NCI-H2196 treated with DMSO at 0.1 percent for 48 hours (cell line): ENCODE data around the gene GATD1.
"Not testable (repeated sequence)": the region's sequence is repeated elsewhere in the genome, so short reads cannot be mapped to it uniquely, and the experiment has no call there.

Experiments
- DNase-seq: peaks from one replicate; lab custom pipeline; 2025; ENCODE audit not compliant: unreplicated experiment; lab: John Stamatoyannopoulos, UW

Gene GATD1

DNA sequence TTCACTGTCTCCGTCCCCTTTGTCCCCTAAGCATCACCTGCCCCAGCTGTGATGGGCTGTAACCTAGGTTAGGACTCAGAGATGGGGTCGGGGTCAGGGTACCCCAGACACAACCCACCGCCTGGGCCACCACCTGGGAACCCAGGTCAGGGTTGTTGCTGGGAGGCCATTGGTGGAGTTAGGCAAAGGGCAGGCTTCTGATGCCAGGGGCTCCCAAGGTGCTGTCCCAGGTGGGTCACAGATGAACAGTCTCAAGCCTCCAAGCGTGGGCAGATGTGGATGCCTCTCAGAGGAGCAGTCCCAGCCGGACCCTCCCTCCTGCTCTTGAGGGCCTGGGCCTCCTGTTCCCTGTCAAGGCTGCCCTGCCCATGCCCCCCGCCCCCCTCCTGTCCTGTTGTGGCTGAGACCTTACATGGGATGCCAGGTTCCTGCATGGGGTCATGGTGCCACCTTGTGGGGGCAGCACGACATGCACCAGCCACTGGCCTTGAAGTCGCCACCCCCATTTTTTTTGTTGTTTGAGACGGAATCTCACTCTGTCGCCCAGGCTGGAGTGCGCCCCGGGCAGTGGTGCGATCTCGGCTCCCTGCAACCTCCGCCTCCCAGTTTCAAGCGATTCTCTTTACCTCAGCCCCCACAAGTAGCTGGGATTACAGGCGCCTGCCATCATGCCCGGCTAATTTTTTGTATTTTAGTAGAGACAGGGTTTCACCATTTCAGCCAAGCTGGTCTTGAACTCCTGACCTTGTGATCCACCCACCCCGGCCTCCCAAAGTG is 12.1 kb downstream of the GATD1 start:
- DNase-seq: no peak

DNA sequence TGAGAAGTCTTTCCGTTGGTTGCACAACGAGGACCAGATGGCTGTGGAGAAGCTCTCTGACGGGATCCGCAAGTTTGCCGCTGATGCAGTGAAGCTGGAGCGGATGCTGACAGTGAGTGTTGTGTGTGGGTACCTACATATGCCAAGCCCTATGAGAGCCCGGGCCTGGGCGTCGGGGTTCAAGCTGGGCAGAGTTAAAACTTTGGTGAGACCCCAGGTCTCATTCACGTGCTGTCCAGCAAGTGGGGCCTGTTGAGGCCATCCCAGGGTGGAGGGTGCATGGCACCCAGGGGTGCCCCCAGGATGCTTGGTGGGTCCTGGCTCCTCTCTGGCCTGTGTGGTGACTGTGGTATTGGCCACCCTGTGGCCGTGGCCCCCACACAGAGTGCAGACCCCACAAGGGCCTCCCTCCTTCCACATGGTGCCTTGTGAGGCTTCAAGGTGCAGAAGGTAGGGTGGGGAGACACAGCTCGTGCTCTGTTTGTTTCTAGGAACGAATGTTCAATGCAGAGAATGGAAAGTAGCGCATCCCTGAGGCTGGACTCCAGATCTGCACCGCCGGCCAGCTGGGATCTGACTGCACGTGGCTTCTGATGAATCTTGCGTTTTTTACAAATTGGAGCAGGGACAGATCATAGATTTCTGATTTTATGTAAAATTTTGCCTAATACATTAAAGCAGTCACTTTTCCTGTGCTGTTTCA is 12.8 kb downstream of the GATD1 start:
- no peak for DNase-seq

DNA sequence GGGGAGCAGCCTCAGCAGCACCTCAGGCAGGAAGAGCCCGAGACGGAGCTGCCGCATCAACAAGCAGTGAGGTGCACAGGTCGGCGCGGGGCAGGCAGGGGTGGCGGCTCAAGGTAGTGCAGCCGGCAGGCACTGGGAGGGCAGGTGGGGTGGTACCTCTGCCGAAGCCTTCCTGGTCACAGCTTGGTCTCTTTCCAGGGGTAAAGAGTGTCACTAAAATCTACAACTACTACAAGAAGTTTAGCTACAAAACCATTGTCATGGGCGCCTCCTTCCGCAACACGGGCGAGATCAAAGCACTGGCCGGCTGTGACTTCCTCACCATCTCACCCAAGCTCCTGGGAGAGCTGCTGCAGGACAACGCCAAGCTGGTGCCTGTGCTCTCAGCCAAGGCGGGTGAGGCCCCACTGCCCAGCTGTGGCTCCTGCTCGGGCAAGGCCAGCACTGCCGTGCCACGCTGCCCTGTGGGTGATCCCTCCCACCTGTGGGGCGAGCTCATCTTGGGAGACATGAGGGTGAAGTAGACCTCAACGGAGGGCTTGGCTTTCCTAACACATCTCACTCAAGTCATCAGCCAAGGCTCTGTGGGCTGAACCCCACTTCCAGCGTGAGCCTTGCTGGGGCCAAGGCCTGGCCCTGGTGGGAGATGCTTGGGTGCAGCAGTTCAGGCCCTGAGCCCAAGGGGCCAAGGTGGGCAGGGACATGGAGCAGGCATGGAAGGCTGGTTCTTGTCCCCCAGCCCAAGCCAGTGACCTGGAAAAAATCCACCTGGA is 13.6 kb downstream of the GATD1 start:
- no peak for DNase-seq

GRCh38 chr11:763073-763463 is 14.2 kb downstream of the GATD1 start:
- DNase-seq: no peak

- DNase-seq: no peak
Measured at GRCh38 chr11:762421-763072, 14.7 kb downstream of the GATD1 start.

- DNase-seq: no peak
Measured at GRCh38 chr11:761526-762108, 15.7 kb downstream of the GATD1 start.

DNA sequence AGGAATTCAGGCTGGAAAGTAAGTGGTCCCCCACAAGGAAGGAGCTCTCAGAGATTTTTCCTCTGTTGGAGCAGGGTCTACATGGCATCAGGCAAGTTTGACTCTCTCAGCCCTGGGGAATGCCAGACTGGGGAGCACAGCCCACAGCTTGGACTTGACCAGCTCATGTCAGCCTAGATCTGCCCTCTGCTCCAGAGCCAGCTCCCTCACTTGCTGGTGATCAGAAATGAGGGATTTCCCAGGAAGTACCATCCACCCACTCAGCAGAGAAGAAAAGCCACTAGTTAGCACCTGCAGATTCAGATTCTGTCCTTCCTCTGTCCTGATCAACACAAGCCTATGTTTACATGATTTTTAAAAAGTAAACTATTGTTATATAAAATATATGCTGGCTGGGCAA is 17.1 kb downstream of the GATD1 start:
- DNase-seq: no peak

GRCh38 chr11:749731-750130 is 27.6 kb downstream of the GATD1 start:
- no peak for DNase-seq

GRCh38 chr11:748007-748359 is 29.3 kb downstream of the GATD1 start:
- DNase-seq: no peak

DNA sequence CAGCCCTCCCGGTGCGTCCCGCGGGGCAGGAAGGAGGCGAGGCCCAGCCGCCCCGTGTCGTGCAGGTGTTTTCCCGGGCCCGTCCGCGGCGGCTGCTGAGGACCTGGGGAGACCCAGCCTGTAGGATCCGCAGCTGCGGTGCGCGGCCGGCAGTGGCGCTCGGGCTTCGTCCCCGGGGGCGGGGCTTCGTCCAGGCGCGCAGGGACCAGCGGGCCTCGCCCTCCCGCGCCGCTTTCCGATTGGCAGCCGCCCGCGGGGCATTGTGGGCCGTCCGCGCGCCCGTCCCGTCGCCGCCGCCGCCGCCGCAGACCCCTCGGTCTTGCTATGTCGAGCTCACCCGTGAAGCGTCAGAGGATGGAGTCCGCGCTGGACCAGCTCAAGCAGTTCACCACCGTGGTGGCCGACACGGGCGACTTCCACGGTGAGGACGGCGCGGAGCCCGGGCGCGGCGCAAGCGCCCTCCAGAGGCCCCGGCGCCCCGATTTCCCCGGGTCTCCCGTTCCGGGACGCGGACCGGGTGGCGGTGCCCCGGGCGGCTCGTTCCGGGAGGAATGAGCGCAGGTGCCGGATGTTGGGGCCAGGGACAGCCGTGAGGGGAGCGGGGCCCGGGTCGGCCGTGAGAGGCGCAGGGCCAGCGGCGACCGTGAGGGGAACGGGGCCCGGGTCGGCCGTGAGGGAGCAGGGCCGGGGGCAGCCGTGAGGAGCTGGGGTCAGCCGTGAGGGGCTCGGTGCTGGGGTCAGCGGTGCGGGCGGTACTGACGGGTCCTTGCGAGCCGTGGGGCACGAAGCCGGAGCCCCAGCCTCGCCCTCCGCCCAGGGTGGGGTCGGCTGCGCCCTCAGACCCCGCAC is 29.9 kb downstream of the GATD1 start, which contains the start of gene TALDO1:
Gene TALDO1 (plus strand): TSS at position 307 of the 849 bp plus-strand sequence. CDS start 18 bp downstream, at position 325.
- DNase-seq: peak; percentile 78

GRCh38 chr11:746289-747157 is 30.8 kb downstream of the GATD1 start:
- DNase-seq: no peak

GRCh38 chr11:745428-745827 is 31.9 kb downstream of the GATD1 start:
- no peak for DNase-seq

DNA sequence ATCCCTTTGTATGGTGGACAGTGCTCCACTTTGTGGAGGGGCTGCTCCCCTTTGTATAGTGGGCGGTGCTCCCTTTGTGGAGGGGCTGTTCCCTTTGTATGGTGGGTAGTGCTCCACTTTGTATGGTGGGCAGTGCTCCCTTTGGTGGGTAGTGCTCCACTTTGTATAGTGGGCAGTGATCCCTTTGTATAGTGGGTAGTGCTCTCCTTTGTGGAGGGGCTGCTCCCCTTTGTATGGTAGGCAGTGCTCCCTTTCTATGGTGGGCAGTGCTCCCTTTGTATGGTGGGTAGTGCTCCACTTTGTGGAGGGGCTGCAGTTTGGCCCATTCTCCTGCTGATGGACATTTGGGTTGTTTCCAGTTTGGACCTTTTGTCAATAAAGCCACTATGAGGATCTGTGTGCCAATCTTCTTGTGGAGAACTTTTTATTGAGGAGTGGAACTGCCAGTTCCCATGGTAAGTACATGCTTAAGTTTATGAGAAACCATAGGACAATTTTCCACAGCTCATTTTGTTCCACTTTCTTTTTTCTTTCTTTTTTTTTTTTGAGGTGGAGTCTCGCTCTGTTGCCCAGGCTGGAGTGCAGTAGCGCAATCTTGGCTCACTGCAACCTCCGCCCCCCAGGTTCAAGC is 34.6 kb downstream of the GATD1 start:
- DNase-seq: no peak

GRCh38 chr11:742156-742546 is 35.1 kb downstream of the GATD1 start:
- DNase-seq: no peak

GRCh38 chr11:737899-738298 is 39.4 kb downstream of the GATD1 start:
- DNase-seq: not testable (repeated sequence)

DNA sequence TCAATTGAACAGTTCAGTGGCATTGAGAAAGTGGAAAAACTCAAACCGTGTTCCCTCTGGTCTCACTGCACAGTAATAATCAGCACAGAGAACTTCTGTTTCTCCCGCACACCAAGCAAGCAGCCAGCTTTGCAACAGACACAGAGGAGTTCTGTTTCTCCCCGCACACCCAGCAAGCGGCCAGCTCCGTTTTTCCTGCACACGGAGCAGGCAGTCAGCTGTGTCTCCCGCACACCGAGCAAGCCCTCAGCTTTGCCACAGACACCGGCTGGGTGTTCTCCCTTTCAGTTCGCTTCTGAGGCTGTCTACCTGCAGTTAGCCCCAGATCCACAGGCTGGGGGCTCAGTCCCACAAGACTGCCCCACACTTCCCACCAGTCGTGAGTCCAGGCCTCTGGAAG is 39.9 kb downstream of the GATD1 start:
- no peak for DNase-seq

DNA sequence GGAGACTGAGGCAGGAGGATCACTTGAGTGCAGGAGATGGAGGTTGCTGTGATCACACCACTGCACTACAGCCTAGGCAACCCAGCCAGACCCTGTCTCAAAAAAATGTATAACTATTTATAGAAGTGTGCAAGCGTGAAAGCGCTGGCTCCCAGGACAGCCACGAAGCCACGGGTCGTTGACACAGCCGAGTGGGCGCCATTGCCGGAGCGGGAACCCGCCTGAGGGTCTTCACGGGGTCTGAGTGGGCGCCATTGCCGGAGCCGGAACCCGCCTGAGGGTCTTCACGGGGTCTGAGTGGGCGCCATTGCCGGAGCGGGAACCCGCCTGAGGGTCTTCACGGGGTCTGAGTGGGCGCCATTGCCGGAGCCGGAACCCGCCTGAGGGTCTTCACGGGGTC is 42.7 kb downstream of the GATD1 start:
- not testable (repeated sequence) for DNase-seq

DNA sequence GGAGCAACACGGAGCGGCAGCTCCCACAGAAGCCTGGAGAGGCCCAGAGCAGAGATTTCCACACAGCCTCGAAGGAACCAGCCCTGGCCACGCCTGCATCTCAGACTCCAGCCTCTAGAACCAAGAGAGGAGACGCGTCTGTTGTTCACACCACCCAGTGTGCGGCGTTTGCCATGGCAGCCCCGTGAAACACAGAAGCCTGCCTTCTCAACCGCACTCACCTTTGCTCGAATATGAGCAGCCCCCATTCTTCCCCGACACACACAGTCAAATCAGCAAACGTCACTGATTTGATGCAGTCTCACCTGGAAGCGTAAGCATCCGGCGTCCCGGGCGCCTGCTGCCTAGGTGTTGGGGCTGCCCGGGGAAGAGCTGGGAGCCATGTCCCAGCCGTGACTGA is 44.2 kb downstream of the GATD1 start:
- DNase-seq: no peak
